ENCODE data around the gene KDM5B.

Gene KDM5B

GRCh38 chr1:202688401-202688800 lies 119.8 kb downstream of the KDM5B start:
- no peaks in the 10 kb centered on the region for H3K36me3 ChIP-seq (ENCODE audit: control insufficient read depth, insufficient read depth, low read length)
- H3K9ac ChIP-seq (ENCODE audit: low read depth, low read length): no peak overlapping the region
- H3K9me3 ChIP-seq (ENCODE audit: control insufficient read depth, insufficient read depth, low read length): no peaks in the 10 kb centered on the region
- no peak overlapping the region for H3K4me3 ChIP-seq (ENCODE audit: low read depth, low read length)
- no peaks in the 10 kb centered on the region for H3K27me3 ChIP-seq (ENCODE audit: control insufficient read depth, insufficient read depth, low read length)
- H3K4me1 ChIP-seq (ENCODE audit: control insufficient read depth, insufficient read depth, low read length): no peaks in the 10 kb centered on the region

- Histone ChIP-seq H3K27me3 (ENCODE audit: control insufficient read depth, insufficient read depth, low read length) (no peaks in the 10 kb centered on the region), H3K4me1 (ENCODE audit: control insufficient read depth, insufficient read depth, low read length) (no peaks in the 10 kb centered on the region), H3K4me3 (ENCODE audit: low read depth, low read length) (no peak overlapping the region), H3K36me3 (ENCODE audit: control insufficient read depth, insufficient read depth, low read length) (no peaks in the 10 kb centered on the region), H3K9ac (ENCODE audit: low read depth, low read length) (no peak overlapping the region), H3K9me3 (ENCODE audit: control insufficient read depth, insufficient read depth, low read length) (no peaks in the 10 kb centered on the region)
Measured at GRCh38 chr1:202687798-202688197, 120.4 kb downstream of the KDM5B start.

- Histone ChIP-seq H3K4me3 (ENCODE audit: low read depth, low read length) (no peak overlapping the region), H3K27me3 (ENCODE audit: control insufficient read depth, insufficient read depth, low read length) (no peaks in the 10 kb centered on the region), H3K4me1 (ENCODE audit: control insufficient read depth, insufficient read depth, low read length) (no peaks in the 10 kb centered on the region), H3K9ac (ENCODE audit: low read depth, low read length) (no peak overlapping the region), H3K9me3 (ENCODE audit: control insufficient read depth, insufficient read depth, low read length) (no peaks in the 10 kb centered on the region), H3K36me3 (ENCODE audit: control insufficient read depth, insufficient read depth, low read length) (no peaks in the 10 kb centered on the region)
Measured at GRCh38 chr1:202687370-202687769, 120.9 kb downstream of the KDM5B start.

GRCh38 chr1:202685641-202686040 lies 122.6 kb downstream of the KDM5B start:
- H3K9me3 ChIP-seq (ENCODE audit: control insufficient read depth, insufficient read depth, low read length): no peaks in the 10 kb centered on the region
- no peaks in the 10 kb centered on the region for H3K36me3 ChIP-seq (ENCODE audit: control insufficient read depth, insufficient read depth, low read length)
- peaks cover 9% of the 10 kb centered on the region for H3K4me1 ChIP-seq (ENCODE audit: control insufficient read depth, insufficient read depth, low read length)
- H3K27me3 ChIP-seq (ENCODE audit: control insufficient read depth, insufficient read depth, low read length): no peaks in the 10 kb centered on the region
- no peak overlapping the region for H3K9ac ChIP-seq (ENCODE audit: low read depth, low read length)
- no peak overlapping the region for H3K4me3 ChIP-seq (ENCODE audit: low read depth, low read length)

GRCh38 chr1:202684716-202685115 lies 123.5 kb downstream of the KDM5B start:
- Histone ChIP-seq H3K36me3 (ENCODE audit: control insufficient read depth, insufficient read depth, low read length) (no peaks in the 10 kb centered on the region), H3K4me3 (ENCODE audit: low read depth, low read length) (no peak overlapping the region), H3K27me3 (ENCODE audit: control insufficient read depth, insufficient read depth, low read length) (no peaks in the 10 kb centered on the region), H3K9ac (ENCODE audit: low read depth, low read length) (no peak overlapping the region), H3K4me1 (ENCODE audit: control insufficient read depth, insufficient read depth, low read length) (peaks cover 9% of the 10 kb centered on the region), H3K9me3 (ENCODE audit: control insufficient read depth, insufficient read depth, low read length) (no peaks in the 10 kb centered on the region)

DNA sequence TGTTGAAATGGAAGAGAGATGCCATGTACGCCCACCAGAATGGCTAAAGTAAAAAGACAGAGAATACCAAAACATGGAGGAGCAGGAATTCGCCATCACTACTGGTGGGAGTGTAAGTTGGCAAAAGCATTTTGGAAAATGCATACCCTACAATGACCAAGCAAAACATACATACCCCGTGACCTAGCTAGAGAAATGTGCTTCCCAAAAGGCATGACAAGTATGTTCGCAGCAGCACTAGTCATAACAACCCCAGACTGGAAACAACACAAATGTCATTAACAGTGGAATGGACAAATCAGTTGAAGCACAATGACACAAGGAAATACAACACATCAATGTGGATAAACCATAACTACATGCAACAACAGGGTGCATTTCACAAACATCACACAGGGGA lies 125.2 kb downstream of the KDM5B start:
- peaks cover 9% of the 10 kb centered on the region for H3K4me1 ChIP-seq (ENCODE audit: control insufficient read depth, insufficient read depth, low read length)
- H3K9me3 ChIP-seq (ENCODE audit: control insufficient read depth, insufficient read depth, low read length): no peaks in the 10 kb centered on the region
- H3K27me3 ChIP-seq (ENCODE audit: control insufficient read depth, insufficient read depth, low read length): no peaks in the 10 kb centered on the region
- no peak overlapping the region for H3K4me3 ChIP-seq (ENCODE audit: low read depth, low read length)
- no peaks in the 10 kb centered on the region for H3K36me3 ChIP-seq (ENCODE audit: control insufficient read depth, insufficient read depth, low read length)
- no peak overlapping the region for H3K9ac ChIP-seq (ENCODE audit: low read depth, low read length)

- Histone ChIP-seq H3K36me3 (ENCODE audit: control insufficient read depth, insufficient read depth, low read length) (peaks cover under 1% of the 10 kb centered on the region), H3K27me3 (ENCODE audit: control insufficient read depth, insufficient read depth, low read length) (no peaks in the 10 kb centered on the region), H3K9ac (ENCODE audit: low read depth, low read length) (no peak overlapping the region), H3K4me1 (ENCODE audit: control insufficient read depth, insufficient read depth, low read length) (peaks cover 9% of the 10 kb centered on the region), H3K9me3 (ENCODE audit: control insufficient read depth, insufficient read depth, low read length) (no peaks in the 10 kb centered on the region), H3K4me3 (ENCODE audit: low read depth, low read length) (no peak overlapping the region)
Measured at GRCh38 chr1:202682477-202682876, 125.7 kb downstream of the KDM5B start.

DNA sequence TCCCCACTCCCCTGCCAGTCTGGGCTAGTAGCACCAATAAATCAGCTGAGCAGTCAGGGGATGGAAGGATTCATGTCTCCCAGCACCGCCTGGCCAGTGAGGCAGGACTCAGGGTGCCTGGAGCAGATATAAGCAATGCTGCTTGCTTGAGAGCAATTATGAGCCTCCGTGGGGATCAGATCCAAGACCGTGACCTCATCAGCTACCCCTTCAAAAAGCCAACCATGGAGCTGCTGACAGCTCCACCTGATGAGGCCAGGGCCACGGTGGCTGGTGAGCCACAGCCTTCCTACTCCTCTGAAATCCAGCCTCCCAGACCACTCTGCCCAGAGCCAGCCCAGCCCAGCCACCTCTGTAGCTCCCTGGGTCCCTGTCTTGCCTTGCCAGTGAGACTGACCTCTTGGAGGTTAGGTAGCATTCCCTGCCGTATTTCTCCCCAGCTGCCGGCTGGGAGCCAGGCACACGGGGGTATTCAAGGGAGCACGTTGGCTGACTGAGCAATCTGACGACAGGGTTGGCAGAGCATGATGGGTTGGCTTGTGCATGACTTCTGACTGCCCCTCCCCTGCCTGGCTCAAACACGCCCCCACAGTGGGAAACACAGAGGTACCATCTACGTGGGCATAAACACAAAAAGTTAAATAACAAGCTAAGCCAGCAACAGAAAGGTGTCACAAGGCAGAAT lies 126.3 kb downstream of the KDM5B start:
- Histone ChIP-seq H3K4me3 (ENCODE audit: low read depth, low read length) (no peak overlapping the region), H3K9me3 (ENCODE audit: control insufficient read depth, insufficient read depth, low read length) (no peaks in the 10 kb centered on the region), H3K27me3 (ENCODE audit: control insufficient read depth, insufficient read depth, low read length) (no peaks in the 10 kb centered on the region)

GRCh38 chr1:202680586-202681352 lies 127.5 kb downstream of the KDM5B start:
- Histone ChIP-seq H3K4me1 (ENCODE audit: control insufficient read depth, insufficient read depth, low read length) (peaks cover 9% of the 10 kb centered on the region), H3K27me3 (ENCODE audit: control insufficient read depth, insufficient read depth, low read length) (no peaks in the 10 kb centered on the region), H3K9me3 (ENCODE audit: control insufficient read depth, insufficient read depth, low read length) (no peaks in the 10 kb centered on the region), H3K36me3 (ENCODE audit: control insufficient read depth, insufficient read depth, low read length) (peaks cover 3% of the 10 kb centered on the region), H3K9ac (ENCODE audit: low read depth, low read length) (no peak overlapping the region), H3K4me3 (ENCODE audit: low read depth, low read length) (no peak overlapping the region)

More for the DNA sequence above, 126.3 kb downstream of the KDM5B start:
- Histone ChIP-seq H3K36me3 (ENCODE audit: control insufficient read depth, insufficient read depth, low read length) (peaks cover 3% of the 10 kb centered on the region), H3K4me1 (ENCODE audit: control insufficient read depth, insufficient read depth, low read length) (peaks cover 9% of the 10 kb centered on the region), H3K9ac (ENCODE audit: low read depth, low read length) (no peak overlapping the region)

- H3K9me3 ChIP-seq (ENCODE audit: control insufficient read depth, insufficient read depth, low read length): no peaks in the 10 kb centered on the region
- peaks cover 3% of the 10 kb centered on the region for H3K36me3 ChIP-seq (ENCODE audit: control insufficient read depth, insufficient read depth, low read length)
- no peaks in the 10 kb centered on the region for H3K27me3 ChIP-seq (ENCODE audit: control insufficient read depth, insufficient read depth, low read length)
- H3K4me1 ChIP-seq (ENCODE audit: control insufficient read depth, insufficient read depth, low read length): peaks cover 9% of the 10 kb centered on the region
- H3K9ac ChIP-seq (ENCODE audit: low read depth, low read length): no peak overlapping the region
- H3K4me3 ChIP-seq (ENCODE audit: low read depth, low read length): no peak overlapping the region
Measured at GRCh38 chr1:202679406-202680177, 128.6 kb downstream of the KDM5B start.

DNA sequence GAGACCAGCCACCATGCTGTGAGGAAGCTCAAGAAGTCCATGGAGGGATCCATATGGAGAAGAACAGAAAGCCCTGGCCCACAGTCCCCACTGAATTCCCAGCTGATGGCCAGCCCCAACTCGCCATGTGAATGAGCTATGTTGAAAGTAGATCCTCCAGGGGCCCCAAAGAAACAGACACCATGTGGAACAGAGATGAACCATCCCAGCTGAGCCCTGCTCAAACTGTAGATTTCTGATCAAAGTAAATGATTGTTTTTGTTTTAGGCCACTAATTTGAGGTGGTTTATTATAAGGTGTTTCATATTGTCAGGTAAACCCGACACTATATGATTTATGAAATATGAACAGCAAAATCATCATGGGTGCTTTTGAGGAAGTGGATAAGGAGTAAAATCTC lies 130.8 kb downstream of the KDM5B start:
- H3K36me3 ChIP-seq (ENCODE audit: control insufficient read depth, insufficient read depth, low read length): peaks cover 3% of the 10 kb centered on the region
- H3K27me3 ChIP-seq (ENCODE audit: control insufficient read depth, insufficient read depth, low read length): no peaks in the 10 kb centered on the region
- H3K4me3 ChIP-seq (ENCODE audit: low read depth, low read length): no peak overlapping the region
- H3K4me1 ChIP-seq (ENCODE audit: control insufficient read depth, insufficient read depth, low read length): peaks cover 9% of the 10 kb centered on the region
- H3K9me3 ChIP-seq (ENCODE audit: control insufficient read depth, insufficient read depth, low read length): no peaks in the 10 kb centered on the region
- H3K9ac ChIP-seq (ENCODE audit: low read depth, low read length): no peak overlapping the region

All from iPS-15b (cell line).